DMS79 treated with DMSO at 0.1 percent for 48 hours (cell line): ENCODE measurements around the gene SNX10.

ENCODE experiments used
- DNase-seq: peaks from one replicate; lab custom pipeline; 2025; lab: John Stamatoyannopoulos, UW

SNX10 gene

GRCh38 chr7:26404189-26404996 lies 112.7 kb downstream of the SNX10 start:
- DNase-seq, result no peak

GRCh38 chr7:26406433-26406832 lies 114.8 kb downstream of the SNX10 start:
- no peak for DNase-seq

DNA sequence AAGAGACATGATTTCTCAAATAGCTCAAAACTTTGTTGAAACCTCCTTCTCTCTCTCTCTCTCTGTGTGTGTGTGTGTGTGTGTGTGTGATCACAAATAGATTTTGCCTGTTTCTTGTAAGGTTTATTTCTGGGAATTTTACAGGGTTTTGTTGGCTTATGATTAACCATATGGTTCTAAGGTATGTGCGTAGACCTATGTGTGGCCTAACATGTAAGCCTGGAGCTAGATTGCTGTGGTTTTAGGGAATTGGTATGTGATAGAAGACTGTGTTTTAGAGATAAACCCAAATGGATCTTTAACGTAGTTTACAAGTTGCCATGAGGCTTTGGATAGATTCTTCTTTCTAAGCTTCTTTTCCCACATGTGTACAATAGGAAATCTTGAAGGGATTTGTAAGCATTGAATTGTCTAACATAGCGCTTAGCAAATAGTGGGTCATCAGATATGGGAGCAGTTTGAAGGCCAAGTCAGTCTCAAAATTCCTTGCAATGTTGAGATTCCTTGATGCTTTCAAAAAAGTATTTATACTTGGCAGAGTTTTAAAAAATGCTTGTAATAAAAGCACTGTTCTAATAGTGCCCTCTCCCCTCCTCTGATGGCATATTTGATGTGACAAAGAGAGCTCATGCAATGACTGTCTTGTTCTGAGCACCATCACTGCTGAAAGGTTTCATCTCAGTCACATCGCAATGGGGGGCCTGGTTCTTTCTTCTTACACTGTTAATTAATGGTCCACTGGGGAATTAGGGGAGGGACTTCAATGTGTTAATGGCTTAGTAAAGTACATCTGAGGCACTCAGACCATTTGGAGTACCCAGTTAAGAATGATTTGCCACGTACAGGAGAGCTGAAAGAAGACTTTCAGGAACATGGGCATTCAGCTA lies 118.2 kb downstream of the SNX10 start:
- DNase-seq, result peak; percentile 85

- peak; percentile 96 for DNase-seq
These were observed 121.5 kb downstream of the SNX10 start for GRCh38 chr7:26413007-26413691.

DNA sequence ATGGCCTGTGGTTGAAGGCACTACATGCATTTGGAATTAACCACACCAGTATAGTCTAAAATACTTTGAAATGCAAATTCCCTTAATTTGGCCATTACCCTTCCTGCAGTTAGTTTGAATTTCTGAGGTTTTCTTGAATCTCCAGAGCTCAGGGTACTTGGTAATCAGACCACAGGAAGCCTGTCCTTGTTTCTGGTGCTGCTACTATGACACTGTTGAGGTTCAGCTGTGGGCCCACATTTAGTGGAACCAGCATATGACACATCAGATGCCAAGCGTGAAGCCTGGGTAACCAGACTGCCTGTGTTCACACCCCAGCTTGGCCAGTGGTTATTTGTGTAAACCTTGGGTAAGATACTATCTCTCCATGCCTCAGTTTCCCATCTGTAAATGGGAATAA lies 124.3 kb downstream of the SNX10 start:
- no peak for DNase-seq

GRCh38 chr7:26417911-26418413 lies 126.3 kb downstream of the SNX10 start:
- DNase-seq, result no peak

- no peak for DNase-seq
These were observed 127.5 kb downstream of the SNX10 start for GRCh38 chr7:26419198-26419597.

DNA sequence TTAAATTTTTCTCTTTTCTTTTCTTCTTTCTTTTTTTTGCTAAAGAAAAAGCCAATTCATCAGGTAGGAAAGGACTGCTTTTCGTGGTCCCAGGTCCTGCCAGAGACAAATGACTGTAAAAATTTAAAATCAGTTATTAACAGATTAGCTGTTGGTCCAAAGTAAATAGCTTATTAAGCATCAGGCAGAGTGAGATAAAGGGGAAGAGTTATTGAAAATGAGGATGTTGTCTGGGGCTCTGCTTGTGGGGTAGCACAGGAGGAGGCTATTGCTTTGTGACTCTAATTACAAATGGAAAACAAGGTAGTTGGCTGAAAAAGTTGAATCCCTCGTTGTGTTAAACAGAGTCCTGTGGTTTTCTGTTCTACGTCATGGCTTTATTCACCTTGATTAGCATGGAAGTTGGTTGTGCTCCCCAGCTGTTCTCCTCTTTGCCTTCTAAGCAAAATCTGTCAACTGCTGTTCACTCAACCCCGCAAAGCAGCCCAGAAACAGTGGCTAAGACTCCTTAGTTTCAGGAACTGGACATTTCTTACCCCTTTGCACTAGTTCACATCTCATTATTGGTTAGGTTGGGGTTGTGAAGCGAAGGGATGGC lies 128.9 kb downstream of the SNX10 start:
- DNase-seq, result no peak

DNA sequence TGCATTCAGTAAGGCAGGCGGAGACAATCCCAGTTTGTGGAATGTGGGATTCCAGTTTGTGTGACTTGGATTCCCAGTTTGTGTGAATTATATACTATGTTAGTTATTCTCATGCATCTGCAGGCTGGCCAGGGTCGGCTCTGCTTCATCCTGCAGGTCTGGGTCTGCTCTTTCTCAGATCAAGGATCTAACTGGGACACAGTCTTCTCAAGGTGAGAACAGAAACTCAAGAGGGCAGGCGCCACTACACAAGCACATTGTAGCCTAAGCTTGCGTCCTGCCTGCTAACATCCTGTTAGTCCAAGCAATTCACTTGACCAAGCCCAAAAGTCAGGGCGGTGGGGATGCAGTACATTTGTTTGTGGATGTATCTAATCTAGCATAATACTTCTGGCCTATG lies 131.1 kb downstream of the SNX10 start:
- DNase-seq, result no peak

- DNase-seq, result no peak
These were observed 131.8 kb downstream of the SNX10 start for GRCh38 chr7:26423436-26423835.
